ENCODE results near the gene RALGPS1.

The RALGPS1 gene

DNA sequence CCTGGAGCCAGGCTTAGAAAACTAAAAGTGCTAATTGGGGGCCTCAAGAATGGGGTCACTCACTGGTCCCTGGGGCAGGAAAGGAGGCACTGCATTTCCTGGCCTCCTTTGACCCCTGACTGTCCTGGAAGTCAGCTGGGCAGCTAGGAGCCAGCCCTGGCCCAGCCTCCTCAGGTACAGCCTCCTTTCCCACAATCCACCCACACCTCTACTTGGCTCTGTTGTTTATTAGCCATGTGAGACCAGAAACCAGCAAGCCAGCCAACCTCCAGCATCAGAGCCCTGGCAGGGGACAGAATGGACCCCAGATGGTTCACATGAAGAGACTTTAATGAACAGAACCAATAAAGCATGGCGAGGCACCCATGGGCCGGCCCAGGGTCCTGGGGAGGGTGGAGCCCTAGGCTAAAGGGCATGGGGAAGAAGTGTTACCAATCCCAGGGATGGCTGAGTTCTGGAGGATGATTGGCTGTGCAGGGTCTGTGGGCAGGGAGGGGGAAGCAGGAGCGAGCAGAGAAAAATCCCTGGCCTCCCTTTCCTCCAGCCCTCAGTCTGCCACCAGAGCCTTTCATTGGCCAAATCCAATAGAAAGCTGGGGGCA, 263.2 kb downstream of the RALGPS1 start:
- Histone ChIP-seq H3K4me2 (ENCODE audit: low read length) (no peak overlapping the region), H3K27ac (no peak overlapping the region)
- TF ChIP-seq, protein P1, sequence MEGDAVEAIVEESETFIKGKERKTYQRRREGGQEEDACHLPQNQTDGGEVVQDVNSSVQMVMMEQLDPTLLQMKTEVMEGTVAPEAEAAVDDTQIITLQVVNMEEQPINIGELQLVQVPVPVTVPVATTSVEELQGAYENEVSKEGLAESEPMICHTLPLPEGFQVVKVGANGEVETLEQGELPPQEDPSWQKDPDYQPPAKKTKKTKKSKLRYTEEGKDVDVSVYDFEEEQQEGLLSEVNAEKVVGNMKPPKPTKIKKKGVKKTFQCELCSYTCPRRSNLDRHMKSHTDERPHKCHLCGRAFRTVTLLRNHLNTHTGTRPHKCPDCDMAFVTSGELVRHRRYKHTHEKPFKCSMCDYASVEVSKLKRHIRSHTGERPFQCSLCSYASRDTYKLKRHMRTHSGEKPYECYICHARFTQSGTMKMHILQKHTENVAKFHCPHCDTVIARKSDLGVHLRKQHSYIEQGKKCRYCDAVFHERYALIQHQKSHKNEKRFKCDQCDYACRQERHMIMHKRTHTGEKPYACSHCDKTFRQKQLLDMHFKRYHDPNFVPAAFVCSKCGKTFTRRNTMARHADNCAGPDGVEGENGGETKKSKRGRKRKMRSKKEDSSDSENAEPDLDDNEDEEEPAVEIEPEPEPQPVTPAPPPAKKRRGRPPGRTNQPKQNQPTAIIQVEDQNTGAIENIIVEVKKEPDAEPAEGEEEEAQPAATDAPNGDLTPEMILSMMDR (IDR thresholded peaks at IDR 0.05): no peak

DNA sequence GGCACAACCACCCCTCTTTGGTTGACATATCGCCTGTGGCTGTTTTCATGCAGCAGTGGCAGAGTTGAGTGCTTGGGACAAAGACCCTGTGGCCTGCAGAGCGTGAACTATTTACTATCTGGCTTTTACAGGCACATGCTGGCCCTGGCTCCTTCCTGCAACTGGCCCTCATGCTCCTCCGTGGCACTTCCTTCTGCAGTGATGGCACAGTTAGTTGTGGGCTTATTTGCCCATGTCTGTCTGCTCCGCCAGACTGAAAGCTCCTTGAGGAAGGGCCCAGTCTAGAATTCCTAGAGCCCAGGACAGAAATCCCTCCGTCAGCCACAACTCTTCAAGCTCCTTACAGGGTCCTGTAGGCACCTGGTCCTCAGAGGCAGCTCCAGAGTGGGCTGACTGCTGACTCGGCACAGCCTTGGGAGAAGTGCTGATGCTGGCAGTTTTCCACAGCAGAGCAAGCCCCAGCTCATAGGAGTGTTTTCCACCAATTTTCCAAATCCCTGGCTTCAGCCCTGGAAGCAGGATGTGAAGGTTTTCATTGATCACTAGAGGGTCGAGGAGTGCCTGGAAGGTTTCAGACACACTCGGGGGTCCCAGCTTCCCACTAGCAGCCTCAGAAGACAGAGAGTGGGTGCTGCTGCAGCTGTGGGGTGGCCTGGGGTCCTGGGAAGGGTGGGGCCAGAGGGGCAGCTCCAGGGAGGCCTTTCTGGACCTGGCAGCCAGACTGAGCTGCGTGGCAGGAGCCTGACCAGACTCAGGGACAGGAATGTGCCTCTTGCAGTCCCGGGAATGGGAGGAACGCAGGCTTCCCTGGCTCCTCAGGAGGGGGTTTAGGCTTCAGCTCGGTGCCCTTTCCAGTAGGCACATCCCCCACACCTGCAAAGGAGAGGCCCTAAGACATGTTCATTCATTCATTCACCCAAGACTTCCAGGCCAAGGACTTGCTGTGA, 264.4 kb downstream of the RALGPS1 start:
- Histone ChIP-seq H3K9me3 (ENCODE audit: control insufficient read depth, low read length) (no peaks in the 10 kb centered on the region), H3K27me3 (ENCODE audit: control insufficient read depth, insufficient read depth, low read length) (no peaks in the 10 kb centered on the region), H2AFZ (no peak overlapping the region), H3K9ac (no peak overlapping the region), H3K79me2 (no peaks in the 10 kb centered on the region), H3K36me3 (ENCODE audit: control insufficient read depth, insufficient read depth, low read length) (no peaks in the 10 kb centered on the region), H3K4me2 (ENCODE audit: low read length) (no peak overlapping the region), H3K4me1 (peaks cover 7% of the 10 kb centered on the region), H3K4me3 (ENCODE audit: low read depth, low read length) (no peak overlapping the region), H3K27ac (no peak overlapping the region)
- TF ChIP-seq, protein P1 (IDR thresholded peaks at IDR 0.05): no peak

More for the DNA sequence above, 263.2 kb downstream of the RALGPS1 start:
- Histone ChIP-seq H3K4me1 (peaks cover 7% of the 10 kb centered on the region), H3K9me3 (ENCODE audit: control insufficient read depth, low read length) (no peaks in the 10 kb centered on the region), H3K9ac (no peak overlapping the region), H2AFZ (no peak overlapping the region), H3K79me2 (no peaks in the 10 kb centered on the region), H3K4me3 (ENCODE audit: low read depth, low read length) (no peak overlapping the region), H3K27me3 (ENCODE audit: control insufficient read depth, insufficient read depth, low read length) (no peaks in the 10 kb centered on the region), H3K36me3 (ENCODE audit: control insufficient read depth, insufficient read depth, low read length) (no peaks in the 10 kb centered on the region)

DNA sequence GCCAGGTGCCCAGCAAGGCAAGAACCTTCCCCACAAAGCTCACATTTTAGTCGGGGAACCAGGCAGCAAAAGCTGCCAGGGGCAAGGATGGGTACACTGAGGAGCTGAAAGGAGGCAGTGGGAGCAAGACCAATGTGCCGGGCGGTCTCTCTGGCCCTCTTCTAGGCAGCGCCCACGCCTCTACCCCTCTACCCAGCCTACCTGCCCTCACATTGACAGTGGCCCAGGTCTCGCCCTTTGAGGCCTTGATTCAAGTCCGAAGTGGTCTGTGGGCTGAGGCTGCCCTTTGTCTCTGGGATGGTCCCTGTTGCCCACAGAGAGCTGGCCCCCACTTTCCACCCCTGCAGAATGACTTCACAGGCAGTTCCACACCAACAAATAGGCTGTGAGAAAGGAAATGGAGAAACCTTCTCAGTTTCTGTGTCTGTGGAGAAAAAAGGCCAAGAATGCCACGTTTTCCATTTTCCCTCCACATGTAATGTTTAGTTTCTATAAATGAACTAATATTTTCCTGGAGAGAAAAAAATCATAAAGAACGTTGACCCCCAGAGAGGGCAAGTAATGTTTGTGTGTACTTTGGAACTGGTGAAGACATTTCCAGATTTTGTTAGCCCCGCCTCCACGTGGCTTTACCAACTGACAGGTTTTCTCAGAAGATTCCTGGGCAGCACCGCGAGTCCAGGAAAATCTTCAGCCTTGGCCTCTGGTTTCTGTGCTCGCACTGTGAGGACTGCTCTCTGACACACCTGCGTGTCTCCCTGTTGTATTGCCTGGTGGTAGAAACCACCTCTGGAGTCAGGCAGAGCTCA, 265.3 kb downstream of the RALGPS1 start:
- Histone ChIP-seq H2AFZ (no peak overlapping the region), H3K9me3 (ENCODE audit: control insufficient read depth, low read length) (no peaks in the 10 kb centered on the region), H3K27me3 (ENCODE audit: control insufficient read depth, insufficient read depth, low read length) (no peaks in the 10 kb centered on the region), H3K27ac (no peak overlapping the region), H3K36me3 (ENCODE audit: control insufficient read depth, insufficient read depth, low read length) (no peaks in the 10 kb centered on the region), H3K4me1 (peaks cover 7% of the 10 kb centered on the region), H3K9ac (no peak overlapping the region), H3K79me2 (no peaks in the 10 kb centered on the region), H3K4me3 (ENCODE audit: low read depth, low read length) (no peak overlapping the region), H3K4me2 (ENCODE audit: low read length) (no peak overlapping the region)
- TF ChIP-seq, protein P1 (IDR thresholded peaks at IDR 0.05): no peak

DNA sequence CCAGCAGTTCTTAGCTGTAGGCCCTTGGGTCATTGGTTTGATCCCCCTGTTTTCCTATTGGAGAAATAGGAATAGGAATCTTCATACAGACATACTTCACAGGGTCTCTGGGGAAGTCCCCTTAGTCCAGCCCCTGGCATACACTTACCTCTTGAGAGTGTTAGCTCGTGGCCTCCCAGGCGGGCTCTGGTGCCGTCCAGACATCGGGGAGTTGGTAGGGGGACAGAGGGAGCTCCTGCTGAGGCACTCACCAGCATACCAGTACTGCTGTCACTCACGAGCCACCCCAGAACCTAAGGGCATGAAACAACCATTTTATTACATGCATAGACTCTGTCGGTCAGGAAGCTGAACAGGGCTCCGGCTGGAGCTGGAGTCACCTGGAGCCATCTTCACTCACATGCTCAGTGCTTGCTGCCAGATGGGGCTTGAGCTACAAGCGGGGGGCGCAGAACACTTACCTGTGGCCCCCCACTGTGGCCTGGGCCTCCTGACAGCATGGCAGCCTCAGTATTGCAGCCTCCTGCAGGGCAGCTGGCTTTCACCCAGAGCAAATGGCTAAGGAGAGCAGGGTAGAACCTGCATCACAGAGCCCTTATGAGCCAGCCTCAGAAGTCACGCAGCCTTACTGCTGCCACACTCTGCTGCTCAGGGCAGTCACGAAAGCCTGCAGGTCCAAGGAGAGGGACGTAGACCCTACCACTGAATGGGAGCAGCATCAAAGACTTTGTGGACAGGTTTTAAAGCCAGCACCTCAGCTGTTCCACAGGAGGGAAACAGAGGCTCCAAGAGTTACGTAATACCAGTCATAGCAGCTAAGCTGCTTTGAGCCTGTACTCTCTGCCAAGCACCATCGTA, 266.1 kb downstream of the RALGPS1 start:
- Histone ChIP-seq H3K4me1 (peaks cover 7% of the 10 kb centered on the region), H2AFZ (no peak overlapping the region), H3K9me3 (ENCODE audit: control insufficient read depth, low read length) (no peaks in the 10 kb centered on the region), H3K4me3 (ENCODE audit: low read depth, low read length) (no peak overlapping the region), H3K9ac (no peak overlapping the region), H3K36me3 (ENCODE audit: control insufficient read depth, insufficient read depth, low read length) (no peaks in the 10 kb centered on the region), H3K27me3 (ENCODE audit: control insufficient read depth, insufficient read depth, low read length) (no peaks in the 10 kb centered on the region), H3K27ac (no peak overlapping the region), H3K4me2 (ENCODE audit: low read length) (no peak overlapping the region), H3K79me2 (no peaks in the 10 kb centered on the region)
- TF ChIP-seq, protein P1 (IDR thresholded peaks at IDR 0.05): no peak

Measured in parathyroid adenoma (tissue), 2 donors.